Skeletal muscle tissue (tissue), 4 donors: ENCODE results near the gene IQCE. TPM values are rescaled to one million over a fixed set of nuclear protein-coding genes. Genes with fewer than 3 reads are reported as not detected.

Source experiments
- H3K27ac ChIP-seq: one replicate; pipeline ENCODE4 v1.7.0; 2013; ENCODE audit warnings: mild to moderate bottlenecking, low read depth, low read length, inconsistent platforms
- H3K27me3 ChIP-seq, 3 donors: one replicate each; pipeline ENCODE4 v1.7.0; 2013; ENCODE audit warnings: low read length in 3 of 3; ENCODE audit not compliant: control insufficient read depth in 3 of 3, insufficient read depth in 3 of 3
- H3K36me3 ChIP-seq, 3 donors: one replicate each; pipeline ENCODE4 v1.7.0; 2013; ENCODE audit warnings: low read length in 3 of 3; ENCODE audit not compliant: control insufficient read depth in 3 of 3, insufficient read depth in 3 of 3
- H3K4me1 ChIP-seq, 3 donors: one replicate each; pipeline ENCODE4 v1.7.0; 2013; ENCODE audit warnings: low read length in 3 of 3, mild to moderate bottlenecking in 3 of 3; ENCODE audit not compliant: control insufficient read depth in 3 of 3, insufficient read depth in 3 of 3
- H3K4me3 ChIP-seq, 3 donors: one replicate each; pipeline ENCODE4 v1.7.0; 2013; ENCODE audit warnings: low read length in 3 of 3
- H3K9ac ChIP-seq, 3 donors: one replicate each; pipeline ENCODE4 v1.7.0; 2013; ENCODE audit warnings: low read length in 3 of 3, mild to moderate bottlenecking in 3 of 3, moderate library complexity in 2 of 3, low read depth in 1 of 3
- H3K9me3 ChIP-seq, 3 donors: one replicate each; pipeline ENCODE4 v1.7.0; 2013; ENCODE audit warnings: low read length in 3 of 3; ENCODE audit not compliant: control insufficient read depth in 3 of 3
- total RNA-seq: library from RNA; depleted of rRNA; stranded (reverse); fragments of >200 nt; gene quantifications from one replicate; pipeline ENCODE4 v1.2.3, GENCODE V29; 2014
- donor health status: Osteomylitis.

The IQCE gene
- total RNA-seq, 1 donor from 2014 or later = 2.1 TPM

DNA sequence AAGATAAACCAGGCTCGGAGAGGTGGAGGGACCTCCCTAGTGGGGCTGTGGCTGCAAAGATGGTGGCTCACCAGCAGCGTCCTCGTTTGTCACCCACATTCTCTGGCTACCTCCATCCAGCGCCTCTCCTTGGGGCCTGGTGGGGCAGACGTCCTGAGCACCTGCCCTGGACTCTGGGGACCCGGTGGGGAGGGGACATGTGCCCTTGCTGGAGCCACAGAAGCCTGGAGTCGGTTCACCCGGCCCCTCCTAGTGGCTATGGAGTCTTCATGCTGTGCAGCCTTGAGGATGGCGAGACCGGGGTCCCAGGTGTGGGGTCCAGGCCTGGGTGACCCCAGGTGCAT, 87.5 kb downstream of the IQCE start:
- Histone ChIP-seq H3K4me1 (peaks cover 12 to 29% (median 22%) of the 10 kb centered on the region in 3 donors), H3K9ac (no peak overlapping the region), H3K27ac (no peak overlapping the region), H3K9me3 (no peaks in the 10 kb centered on the region), H3K36me3 (peaks cover 2 to 6% (median 3%) of the 10 kb centered on the region in 3 donors), H3K4me3 (no peak overlapping the region), H3K27me3 (no peaks in the 10 kb centered on the region)

DNA sequence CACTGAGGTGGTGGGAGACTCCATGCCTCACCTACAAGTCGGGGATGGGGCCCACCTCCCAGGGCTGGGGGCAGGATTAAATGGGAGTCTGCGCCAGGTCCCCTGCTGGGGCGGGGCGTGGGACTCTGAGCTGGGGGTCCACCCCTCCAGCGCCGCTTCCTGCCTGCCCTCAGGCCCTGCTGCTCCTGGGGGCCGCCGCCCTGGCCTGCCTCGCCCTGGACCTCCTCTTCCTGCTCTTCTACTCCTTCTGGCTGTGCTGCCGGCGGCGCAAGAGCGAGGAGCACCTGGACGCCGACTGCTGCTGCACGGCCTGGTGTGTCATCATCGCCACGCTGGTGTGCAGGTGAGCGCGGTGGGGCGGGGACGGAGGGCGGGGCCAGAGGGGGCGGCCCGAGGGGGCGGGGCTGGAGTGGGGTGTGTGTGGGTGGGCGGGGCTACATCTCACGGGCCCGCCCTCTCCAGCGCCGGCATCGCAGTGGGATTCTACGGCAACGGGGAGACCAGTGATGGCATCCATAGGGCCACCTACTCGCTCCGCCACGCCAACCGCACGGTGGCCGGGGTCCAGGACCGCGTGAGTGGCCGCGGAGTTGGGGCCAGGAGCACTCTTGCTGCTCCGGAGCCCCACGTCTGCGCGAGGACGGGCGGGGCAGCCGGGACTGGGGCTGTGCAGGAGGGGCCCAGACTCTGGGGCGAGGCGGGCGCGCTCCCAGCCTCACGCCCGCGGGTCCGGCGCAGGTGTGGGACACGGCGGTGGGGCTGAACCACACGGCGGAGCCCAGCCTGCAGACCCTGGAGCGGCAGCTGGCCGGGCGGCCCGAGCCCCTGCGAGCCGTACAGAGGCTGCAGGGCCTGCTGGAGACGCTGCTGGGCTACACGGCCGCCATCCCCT, 88.1 kb downstream of the IQCE start:
- H3K9me3 ChIP-seq = no peaks in the 10 kb centered on the region
- H3K27ac ChIP-seq = no peak overlapping the region
- peaks cover 2 to 8% (median 3%) of the 10 kb centered on the region in 3 donors for H3K36me3 ChIP-seq
- H3K27me3 ChIP-seq = no peaks in the 10 kb centered on the region
- H3K4me1 ChIP-seq = peaks cover 9 to 22% (median 16%) of the 10 kb centered on the region in 3 donors
- H3K9ac ChIP-seq = no peak overlapping the region
- H3K4me3 ChIP-seq = no peak overlapping the region

DNA sequence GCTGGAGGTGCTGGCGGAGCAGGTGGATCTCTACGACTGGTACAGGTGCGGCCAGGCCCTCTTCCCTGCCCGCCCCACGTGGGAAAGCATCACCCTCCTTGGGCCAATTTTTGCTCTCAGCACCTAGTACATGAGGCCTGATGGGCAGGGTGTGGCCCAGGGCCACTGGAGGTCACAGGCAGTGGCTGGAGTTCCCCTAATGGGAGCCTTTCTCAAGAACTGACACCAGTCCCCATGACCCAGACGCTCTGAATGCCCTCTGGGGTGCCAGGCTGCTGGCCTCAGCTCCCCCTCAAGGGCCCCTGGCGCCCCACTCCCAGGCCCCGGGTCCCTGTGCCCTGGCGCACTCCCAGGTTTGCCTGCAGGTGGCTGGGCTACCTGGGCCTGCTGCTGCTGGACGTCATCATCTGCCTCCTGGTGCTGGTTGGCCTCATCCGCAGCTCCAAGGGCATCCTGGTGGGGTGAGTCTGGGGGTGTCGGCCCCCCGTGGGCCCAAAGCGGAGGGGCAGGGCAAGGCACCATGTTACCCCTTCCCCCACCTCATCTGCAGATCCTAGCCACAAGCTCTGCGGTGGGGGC, 88.9 kb downstream of the IQCE start:
- peaks cover 4 to 19% (median 12%) of the 10 kb centered on the region in 3 donors for H3K4me1 ChIP-seq
- H3K4me3 ChIP-seq = no peak overlapping the region
- H3K9ac ChIP-seq = no peak overlapping the region
- no peak overlapping the region for H3K27ac ChIP-seq
- H3K27me3 ChIP-seq = no peaks in the 10 kb centered on the region
- no peaks in the 10 kb centered on the region for H3K9me3 ChIP-seq
- H3K36me3 ChIP-seq = peaks cover 2 to 10% (median 3%) of the 10 kb centered on the region in 3 donors

DNA sequence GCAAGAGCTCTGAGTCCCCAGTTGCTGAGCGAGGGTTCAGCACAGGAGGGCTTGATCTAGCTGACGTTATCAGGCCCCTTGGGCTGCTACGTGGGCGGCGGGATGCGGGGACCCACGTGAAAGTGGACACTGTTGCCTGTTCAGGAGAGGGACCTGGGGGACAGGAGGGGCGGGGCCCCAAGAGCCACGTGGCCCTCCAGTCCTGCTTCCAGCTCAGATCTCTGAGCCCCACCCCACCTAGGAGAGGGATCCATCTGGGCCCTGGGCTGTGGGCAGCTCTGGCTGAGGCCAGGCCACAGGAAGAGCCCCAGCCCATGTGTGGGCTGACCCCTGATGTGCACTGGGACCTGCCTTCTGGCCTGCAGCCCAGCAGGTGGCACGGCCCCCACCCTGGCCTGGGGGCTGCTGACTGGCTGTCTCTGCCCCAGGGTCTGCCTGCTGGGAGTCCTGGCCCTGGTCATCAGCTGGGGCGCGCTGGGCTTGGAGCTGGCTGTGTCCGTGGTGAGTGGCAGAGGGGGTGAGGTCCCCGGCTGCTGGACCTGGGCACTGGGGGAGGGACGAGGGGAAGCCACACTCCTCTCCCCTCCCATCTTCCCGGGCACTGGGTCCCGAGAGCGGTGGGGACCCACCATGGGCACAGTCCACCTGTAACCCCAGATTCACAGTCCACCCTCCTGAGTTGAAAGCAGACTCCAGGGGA, 90.5 kb downstream of the IQCE start:
- H3K4me3 ChIP-seq = no peak overlapping the region
- no peak overlapping the region for H3K27ac ChIP-seq
- peaks cover 2 to 12% (median 4%) of the 10 kb centered on the region in 3 donors for H3K4me1 ChIP-seq
- no peaks in the 10 kb centered on the region for H3K9me3 ChIP-seq
- peaks cover 2 to 10% (median 3%) of the 10 kb centered on the region in 3 donors for H3K36me3 ChIP-seq
- H3K9ac ChIP-seq = no peak overlapping the region
- H3K27me3 ChIP-seq = no peaks in the 10 kb centered on the region

DNA sequence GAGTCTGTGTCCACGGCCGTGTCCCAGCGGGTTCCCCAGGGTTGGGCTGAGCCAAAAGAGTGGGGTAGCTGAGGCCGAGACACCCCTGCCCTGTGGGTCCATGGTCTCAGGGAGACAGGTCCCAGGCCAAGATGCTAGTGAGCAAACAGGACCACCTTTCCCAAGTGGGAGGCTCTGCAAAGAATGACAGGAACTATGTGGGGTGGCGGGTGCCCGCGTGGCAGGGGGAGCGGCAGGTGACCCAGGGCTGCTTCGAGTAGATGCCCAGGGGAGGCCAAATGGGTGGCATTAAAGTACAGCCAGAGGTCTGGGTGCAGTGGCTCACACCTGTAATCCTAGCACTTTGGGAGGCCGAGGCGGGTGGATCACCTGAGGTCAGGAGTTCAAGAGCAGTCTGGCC, 91.2 kb downstream of the IQCE start:
- Histone ChIP-seq H3K9me3 (no peaks in the 10 kb centered on the region), H3K4me3 (no peak overlapping the region), H3K36me3 (peaks cover 2 to 10% (median 3%) of the 10 kb centered on the region in 3 donors), H3K9ac (no peak overlapping the region), H3K27ac (no peak overlapping the region), H3K4me1 (peaks cover 0 to 5% (median 4%) of the 10 kb centered on the region in 3 donors), H3K27me3 (no peaks in the 10 kb centered on the region)

DNA sequence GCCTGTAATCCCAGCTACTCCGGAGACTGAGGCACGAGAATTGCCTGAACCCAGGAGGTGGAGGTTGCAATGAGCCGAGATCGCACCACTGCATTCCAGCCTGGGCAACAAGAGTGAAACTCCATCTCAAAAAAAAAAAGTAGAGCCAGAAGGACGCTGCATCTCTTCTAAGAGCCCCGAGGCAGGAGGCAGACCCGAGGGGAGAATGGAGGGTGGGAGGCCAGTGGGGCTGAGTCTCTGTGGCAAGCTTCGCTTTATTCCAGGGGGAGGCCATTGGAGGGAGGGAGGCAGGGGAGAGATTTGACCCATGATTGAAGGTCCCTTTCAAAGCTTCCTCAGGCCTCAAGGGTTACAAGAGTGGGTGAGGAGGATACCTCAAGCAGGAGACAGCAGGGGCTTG, 91.7 kb downstream of the IQCE start:
- Histone ChIP-seq H3K27ac (no peak overlapping the region), H3K4me1 (peaks cover 0 to under 1% (median 0%) of the 10 kb centered on the region in 3 donors), H3K9ac (no peak overlapping the region), H3K9me3 (no peaks in the 10 kb centered on the region), H3K36me3 (peaks cover 2 to 10% (median 3%) of the 10 kb centered on the region in 3 donors), H3K4me3 (no peak overlapping the region), H3K27me3 (no peaks in the 10 kb centered on the region)

DNA sequence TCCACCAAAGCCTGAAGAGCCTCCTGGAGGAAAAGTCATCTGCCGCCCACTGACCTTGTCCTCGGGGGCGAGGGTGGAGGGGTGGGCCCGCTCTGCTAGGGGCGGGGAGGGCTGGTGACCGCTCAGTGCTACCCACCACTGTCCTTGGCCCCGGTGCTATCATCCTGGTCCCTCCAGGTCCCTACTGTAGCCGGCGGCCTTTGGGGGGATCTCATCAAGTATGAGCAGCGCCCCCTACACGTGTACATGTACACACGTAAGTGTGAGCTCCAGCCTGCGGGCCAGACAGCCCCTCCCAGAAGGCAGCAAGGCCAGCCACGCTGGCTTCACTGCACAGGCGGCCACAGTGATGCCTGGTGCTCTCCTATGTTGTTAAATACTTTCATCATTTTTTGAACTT, 92.6 kb downstream of the IQCE start:
- Histone ChIP-seq H3K27me3 (no peaks in the 10 kb centered on the region), H3K4me1 (no peaks in the 10 kb centered on the region), H3K27ac (no peak overlapping the region), H3K9ac (no peak overlapping the region), H3K36me3 (peaks cover 2 to 10% (median 3%) of the 10 kb centered on the region in 3 donors), H3K9me3 (no peaks in the 10 kb centered on the region), H3K4me3 (no peak overlapping the region)

DNA sequence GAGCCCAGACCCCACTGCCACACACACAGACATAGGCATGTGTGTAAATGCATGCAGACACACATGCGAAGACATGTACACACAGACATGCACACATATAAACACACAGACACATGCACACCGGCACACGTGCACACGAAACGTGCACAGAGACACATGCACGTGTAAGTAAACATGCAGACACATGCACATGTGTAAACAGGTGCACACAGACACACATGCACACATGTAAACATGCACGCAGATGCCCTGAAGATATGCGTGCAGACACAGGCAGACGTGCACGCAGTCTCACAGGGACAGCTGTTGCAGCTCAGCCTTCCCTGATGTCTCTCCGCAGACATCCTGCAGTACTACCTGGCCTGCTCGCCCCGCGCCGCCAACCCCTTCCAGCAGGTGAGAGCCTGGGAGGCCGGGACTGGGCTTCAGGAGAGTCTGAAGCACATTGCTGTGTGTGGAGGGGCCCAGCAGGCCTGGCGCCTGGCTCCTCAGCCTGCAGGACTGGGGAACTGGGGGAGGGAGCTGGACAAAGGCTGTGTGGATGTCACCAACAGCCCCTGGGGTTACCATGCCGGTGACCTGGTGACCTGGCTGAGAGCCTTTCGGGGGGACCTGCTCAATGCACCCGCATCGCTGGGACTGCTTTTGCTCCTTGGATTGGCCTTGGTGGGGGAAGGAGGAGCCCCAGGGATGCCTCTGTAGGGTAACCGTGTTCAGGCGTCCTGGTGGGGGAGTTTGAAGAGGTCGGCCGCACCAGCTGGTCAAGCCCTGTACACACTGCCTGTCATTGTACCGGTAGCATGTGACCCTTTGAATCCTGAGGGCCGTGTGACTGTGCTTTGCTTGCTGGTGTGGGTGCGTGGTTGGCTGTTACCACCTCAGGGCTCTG, 93.3 kb downstream of the IQCE start:
- H3K9me3 ChIP-seq = no peaks in the 10 kb centered on the region
- no peak overlapping the region for H3K27ac ChIP-seq
- no peak overlapping the region for H3K9ac ChIP-seq
- no peaks in the 10 kb centered on the region for H3K27me3 ChIP-seq
- no peak overlapping the region for H3K4me3 ChIP-seq
- peaks cover 2 to 13% (median 3%) of the 10 kb centered on the region in 3 donors for H3K36me3 ChIP-seq
- no peaks in the 10 kb centered on the region for H3K4me1 ChIP-seq

DNA sequence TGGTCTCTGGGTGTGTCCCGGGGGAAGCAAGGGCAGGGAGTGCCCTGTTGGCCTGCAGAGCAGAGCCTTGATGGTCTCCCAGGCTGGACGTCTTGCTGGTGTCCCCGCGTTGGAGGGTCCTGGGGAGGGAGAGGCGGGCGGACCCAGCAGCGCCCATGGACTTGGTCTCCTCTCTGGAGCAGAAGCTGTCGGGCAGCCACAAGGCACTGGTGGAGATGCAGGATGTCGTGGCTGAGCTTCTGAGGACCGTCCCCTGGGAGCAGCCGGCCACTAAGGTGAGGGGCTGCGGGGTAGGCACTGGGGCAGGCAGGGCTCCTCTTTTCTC, 93.9 kb downstream of the IQCE start:
- Histone ChIP-seq H3K4me3 (no peak overlapping the region), H3K9me3 (no peaks in the 10 kb centered on the region), H3K27me3 (no peaks in the 10 kb centered on the region), H3K27ac (no peak overlapping the region), H3K4me1 (no peaks in the 10 kb centered on the region), H3K36me3 (peaks cover 2 to 10% (median 3%) of the 10 kb centered on the region in 3 donors), H3K9ac (no peak overlapping the region)
